ENCODE data around the gene RNF123. TPM values are rescaled to one million over a fixed set of nuclear protein-coding genes. Genes with fewer than 3 reads are reported as not detected.
"Not testable (repeated sequence)": the region's sequence is repeated elsewhere in the genome, so short reads cannot be mapped to it uniquely, and the experiment has no call there.

Gene RNF123
- total RNA-seq, 2 experiments from 2014 or later = 22.0 to 31.7 TPM

DNA sequence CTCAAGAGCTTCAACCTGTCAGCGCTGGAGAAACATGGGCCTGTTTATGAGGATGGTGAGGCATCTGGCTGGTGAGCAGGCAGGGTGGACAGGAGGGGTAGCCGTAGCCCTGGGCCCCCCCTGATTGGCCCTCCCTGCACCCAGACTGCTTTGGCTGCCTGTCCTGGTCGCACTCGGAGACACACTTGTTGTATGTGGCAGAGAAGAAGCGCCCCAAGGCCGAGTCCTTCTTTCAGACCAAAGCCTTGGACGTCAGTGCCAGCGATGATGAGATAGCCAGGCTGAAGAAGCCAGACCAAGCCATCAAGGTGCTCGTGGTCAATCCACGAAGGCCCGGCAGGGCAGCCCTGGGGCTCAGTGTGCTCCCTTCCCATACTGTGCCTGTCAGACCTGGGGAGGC, 13.4 kb upstream of the RNF123 start:
- peak overlapping the region; percentile 59 for H3K27ac Mint-ChIP-seq
- no peak for ATAC-seq
- no peaks in the 10 kb centered on the region for H3K27me3 Mint-ChIP-seq
- peak overlapping the region; percentile 2 for H3K4me3 Mint-ChIP-seq
- intact Hi-C loops (cut with micrococcal nuclease) = no loop called here
- peaks cover 31% of the 10 kb centered on the region for H3K36me3 Mint-ChIP-seq (ENCODE audit: low read depth)
- POLR2A ChIA-PET = no interaction called here
- DNase-seq = no peak
- TF ChIP-seq, protein P1, sequence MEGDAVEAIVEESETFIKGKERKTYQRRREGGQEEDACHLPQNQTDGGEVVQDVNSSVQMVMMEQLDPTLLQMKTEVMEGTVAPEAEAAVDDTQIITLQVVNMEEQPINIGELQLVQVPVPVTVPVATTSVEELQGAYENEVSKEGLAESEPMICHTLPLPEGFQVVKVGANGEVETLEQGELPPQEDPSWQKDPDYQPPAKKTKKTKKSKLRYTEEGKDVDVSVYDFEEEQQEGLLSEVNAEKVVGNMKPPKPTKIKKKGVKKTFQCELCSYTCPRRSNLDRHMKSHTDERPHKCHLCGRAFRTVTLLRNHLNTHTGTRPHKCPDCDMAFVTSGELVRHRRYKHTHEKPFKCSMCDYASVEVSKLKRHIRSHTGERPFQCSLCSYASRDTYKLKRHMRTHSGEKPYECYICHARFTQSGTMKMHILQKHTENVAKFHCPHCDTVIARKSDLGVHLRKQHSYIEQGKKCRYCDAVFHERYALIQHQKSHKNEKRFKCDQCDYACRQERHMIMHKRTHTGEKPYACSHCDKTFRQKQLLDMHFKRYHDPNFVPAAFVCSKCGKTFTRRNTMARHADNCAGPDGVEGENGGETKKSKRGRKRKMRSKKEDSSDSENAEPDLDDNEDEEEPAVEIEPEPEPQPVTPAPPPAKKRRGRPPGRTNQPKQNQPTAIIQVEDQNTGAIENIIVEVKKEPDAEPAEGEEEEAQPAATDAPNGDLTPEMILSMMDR (IDR thresholded peaks at IDR 0.05) = no peak
- CTCF ChIA-PET = interaction anchor here (1.0 to 3.7 kb wide), 2 partner anchors 27 to 136 kb away, joined by 4 to 17 read pairs; no protein-coding TSS in a partner anchor
- H3K9me3 Mint-ChIP-seq = no peaks in the 10 kb centered on the region
- H3K4me1 Mint-ChIP-seq (ENCODE audit: low read depth) = peaks cover 36% of the 10 kb centered on the region

GRCh38 chr3:49680493-49681231, 8.7 kb upstream of the RNF123 start:
- ATAC-seq = no peak
- TF ChIP-seq, protein P1 (IDR thresholded peaks at IDR 0.05) = no peak
- no peak overlapping the region for H3K27ac Mint-ChIP-seq
- ChIA-PET CTCF (interaction anchor here (1.1 to 1.6 kb wide), 2 partner anchors 140 to 141 kb away, joined by 4 to 5 read pairs; no protein-coding TSS in a partner anchor), POLR2A (interaction anchor here (1.5 kb wide), 1 partner anchor 7 kb away, joined by 3 read pairs; no protein-coding TSS in a partner anchor)
- peaks cover 34% of the 10 kb centered on the region for H3K36me3 Mint-ChIP-seq (ENCODE audit: low read depth)
- H3K27me3 Mint-ChIP-seq = no peaks in the 10 kb centered on the region
- intact Hi-C loops (cut with micrococcal nuclease) = no loop called here
- H3K4me1 Mint-ChIP-seq (ENCODE audit: low read depth) = peaks cover 15% of the 10 kb centered on the region
- H3K9me3 Mint-ChIP-seq = no peaks in the 10 kb centered on the region
- no peak overlapping the region for H3K4me3 Mint-ChIP-seq
- DNase-seq = no peak

- ChIA-PET POLR2A (interaction anchor here (1.5 kb wide), 1 partner anchor 8 kb away, joined by 3 read pairs; no protein-coding TSS in a partner anchor), CTCF (interaction anchor here (1.1 kb wide), 1 partner anchor 142 kb away, joined by 4 read pairs; no protein-coding TSS in a partner anchor)
- H3K27ac Mint-ChIP-seq = no peak overlapping the region
- TF ChIP-seq, protein P1 (IDR thresholded peaks at IDR 0.05) = no peak
- no peaks in the 10 kb centered on the region for H3K9me3 Mint-ChIP-seq
- H3K36me3 Mint-ChIP-seq (ENCODE audit: low read depth) = peaks cover 30% of the 10 kb centered on the region
- no peak for DNase-seq
- no peak overlapping the region for H3K4me3 Mint-ChIP-seq
- no peak for ATAC-seq
- intact Hi-C loops (cut with micrococcal nuclease) = no loop called here
- H3K27me3 Mint-ChIP-seq = no peaks in the 10 kb centered on the region
- peaks cover 11% of the 10 kb centered on the region for H3K4me1 Mint-ChIP-seq (ENCODE audit: low read depth)
Measured at GRCh38 chr3:49681232-49681522, 8.2 kb upstream of the RNF123 start.

GRCh38 chr3:49681543-49681942, 7.8 kb upstream of the RNF123 start:
- intact Hi-C loops (cut with micrococcal nuclease) = no loop called here
- POLR2A ChIA-PET = interaction anchor here (1.5 kb wide), 1 partner anchor 8 kb away, joined by 3 read pairs; no protein-coding TSS in a partner anchor
- CTCF ChIA-PET = interaction anchor here (1.1 kb wide), 1 partner anchor 142 kb away, joined by 4 read pairs; no protein-coding TSS in a partner anchor
- no peaks in the 10 kb centered on the region for H3K27me3 Mint-ChIP-seq
- peaks cover 29% of the 10 kb centered on the region for H3K36me3 Mint-ChIP-seq (ENCODE audit: low read depth)
- peaks cover 9% of the 10 kb centered on the region for H3K4me1 Mint-ChIP-seq (ENCODE audit: low read depth)
- no peak overlapping the region for H3K27ac Mint-ChIP-seq
- DNase-seq (no peak), ATAC-seq (no peak)
- no peak overlapping the region for H3K4me3 Mint-ChIP-seq
- TF ChIP-seq, protein P1 (IDR thresholded peaks at IDR 0.05) = no peak
- no peaks in the 10 kb centered on the region for H3K9me3 Mint-ChIP-seq

DNA sequence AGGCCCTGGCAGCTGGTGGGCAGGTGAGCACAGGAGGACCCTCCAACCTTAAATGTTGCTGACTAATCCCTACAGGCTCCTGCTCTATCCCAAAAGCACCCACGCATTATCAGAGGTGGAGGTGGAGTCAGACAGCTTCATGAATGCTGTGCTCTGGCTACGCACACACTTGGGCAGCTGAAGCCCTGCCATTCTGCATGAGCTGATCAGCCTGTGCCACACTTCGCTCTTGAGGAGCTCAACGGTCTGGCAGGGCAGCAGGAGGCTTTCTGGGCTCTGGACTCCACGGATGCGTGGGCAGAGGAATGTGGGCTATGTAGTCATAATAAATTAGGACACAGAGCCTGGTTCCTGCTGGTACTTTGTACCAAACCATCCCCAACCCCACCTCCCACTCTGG, 6.2 kb upstream of the RNF123 start:
- Mint-ChIP-seq H3K4me3 (no peak overlapping the region), H3K36me3 (ENCODE audit: low read depth) (peaks cover 20% of the 10 kb centered on the region), H3K27me3 (no peaks in the 10 kb centered on the region), H3K9me3 (no peaks in the 10 kb centered on the region), H3K27ac (no peak overlapping the region), H3K4me1 (ENCODE audit: low read depth) (peaks cover 12% of the 10 kb centered on the region)
- ChIA-PET CTCF (interaction anchor here (1.2 to 1.4 kb wide), 2 partner anchors 12 to 143 kb away, joined by 3 read pairs; no protein-coding TSS in a partner anchor), POLR2A (interaction anchor here (0.5 kb wide), 1 partner anchor 279 kb away, joined by 3 read pairs; no protein-coding TSS in a partner anchor)
- no peak for ATAC-seq
- TF ChIP-seq, protein P1 (IDR thresholded peaks at IDR 0.05) = no peak
- intact Hi-C loops (cut with micrococcal nuclease) = no loop called here
- DNase-seq = no peak

DNA sequence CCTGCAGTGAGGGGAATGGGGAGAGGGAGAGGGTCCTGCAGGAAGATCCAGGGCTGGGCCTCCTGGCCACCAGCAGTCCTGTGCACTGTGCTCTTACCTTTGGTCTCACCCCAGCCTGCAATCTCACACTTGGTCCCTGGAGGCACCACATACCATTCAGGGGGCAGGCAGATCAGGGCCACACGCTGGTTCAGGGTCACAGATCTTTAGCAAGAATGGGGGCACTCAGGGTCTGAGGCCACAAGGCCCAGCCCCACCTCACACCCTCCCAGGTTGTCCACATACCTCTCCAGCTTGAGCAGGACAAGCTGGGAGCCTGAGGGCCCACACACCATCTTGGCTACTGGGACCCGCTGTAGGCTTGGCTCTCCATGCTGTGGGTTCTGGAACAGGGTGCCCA, 4.9 kb upstream of the RNF123 start:
- H3K36me3 Mint-ChIP-seq (ENCODE audit: low read depth) = peaks cover 19% of the 10 kb centered on the region
- DNase-seq; H3K27ac Mint-ChIP-seq; H3K9me3 Mint-ChIP-seq; H3K4me1 Mint-ChIP-seq (ENCODE audit: low read depth); POLR2A ChIA-PET; H3K27me3 Mint-ChIP-seq; CTCF ChIA-PET; H3K4me3 Mint-ChIP-seq; intact Hi-C loops (cut with micrococcal nuclease); ATAC-seq: not testable (repeated sequence)

GRCh38 chr3:49685103-49685502, 4.3 kb upstream of the RNF123 start:
- intact Hi-C loops (cut with micrococcal nuclease); DNase-seq; CTCF ChIA-PET; H3K4me3 Mint-ChIP-seq; H3K27ac Mint-ChIP-seq; POLR2A ChIA-PET; ATAC-seq; H3K27me3 Mint-ChIP-seq; H3K4me1 Mint-ChIP-seq (ENCODE audit: low read depth); H3K9me3 Mint-ChIP-seq: not testable (repeated sequence)
- H3K36me3 Mint-ChIP-seq (ENCODE audit: low read depth) = peaks cover 15% of the 10 kb centered on the region

All from activated CD8-positive, alpha-beta T cell treated with anti-CD3 and anti-CD28 coated beads for 36 hours (primary cell).